NCI-H1048 (cell line): ENCODE results near the gene FCGR1A.
"Not testable (repeated sequence)": the region's sequence is repeated elsewhere in the genome, so short reads cannot be mapped to it uniquely, and the experiment has no call there.

ENCODE experiments used
- DNase-seq: peaks from one replicate; lab custom pipeline; 2025; lab: John Stamatoyannopoulos, UW

FCGR1A gene

GRCh38 chr1:149832316-149833126 is 50.0 kb downstream of the FCGR1A start:
- not testable (repeated sequence) for DNase-seq

GRCh38 chr1:149833144-149833543 is 50.6 kb downstream of the FCGR1A start:
- DNase-seq = not testable (repeated sequence)

GRCh38 chr1:149841149-149841548 is 58.7 kb downstream of the FCGR1A start:
- not testable (repeated sequence) for DNase-seq
